GM12872 (cell line): ENCODE data around the gene ADAMTS2.

Experiments
- TF ChIP-seq, protein P1 (sequence below): IDR thresholded peaks from 3 replicates; pipeline ENCODE4 v1.5.1; 2011; ENCODE audit warnings: low read depth, mild to moderate bottlenecking, low read length, moderate library complexity; ENCODE audit not compliant: insufficient read depth

ADAMTS2 gene

GRCh38 chr5:179139111-179139935, 205.9 kb downstream of the ADAMTS2 start:
- TF ChIP-seq, protein P1, sequence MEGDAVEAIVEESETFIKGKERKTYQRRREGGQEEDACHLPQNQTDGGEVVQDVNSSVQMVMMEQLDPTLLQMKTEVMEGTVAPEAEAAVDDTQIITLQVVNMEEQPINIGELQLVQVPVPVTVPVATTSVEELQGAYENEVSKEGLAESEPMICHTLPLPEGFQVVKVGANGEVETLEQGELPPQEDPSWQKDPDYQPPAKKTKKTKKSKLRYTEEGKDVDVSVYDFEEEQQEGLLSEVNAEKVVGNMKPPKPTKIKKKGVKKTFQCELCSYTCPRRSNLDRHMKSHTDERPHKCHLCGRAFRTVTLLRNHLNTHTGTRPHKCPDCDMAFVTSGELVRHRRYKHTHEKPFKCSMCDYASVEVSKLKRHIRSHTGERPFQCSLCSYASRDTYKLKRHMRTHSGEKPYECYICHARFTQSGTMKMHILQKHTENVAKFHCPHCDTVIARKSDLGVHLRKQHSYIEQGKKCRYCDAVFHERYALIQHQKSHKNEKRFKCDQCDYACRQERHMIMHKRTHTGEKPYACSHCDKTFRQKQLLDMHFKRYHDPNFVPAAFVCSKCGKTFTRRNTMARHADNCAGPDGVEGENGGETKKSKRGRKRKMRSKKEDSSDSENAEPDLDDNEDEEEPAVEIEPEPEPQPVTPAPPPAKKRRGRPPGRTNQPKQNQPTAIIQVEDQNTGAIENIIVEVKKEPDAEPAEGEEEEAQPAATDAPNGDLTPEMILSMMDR, result no peak

- TF ChIP-seq, protein P1, result no peak
Observed at GRCh38 chr5:179138568-179138925, 206.7 kb downstream of the ADAMTS2 start.

- TF ChIP-seq, protein P1, result no peak
Observed at GRCh38 chr5:179137643-179138567, 207.4 kb downstream of the ADAMTS2 start.

DNA sequence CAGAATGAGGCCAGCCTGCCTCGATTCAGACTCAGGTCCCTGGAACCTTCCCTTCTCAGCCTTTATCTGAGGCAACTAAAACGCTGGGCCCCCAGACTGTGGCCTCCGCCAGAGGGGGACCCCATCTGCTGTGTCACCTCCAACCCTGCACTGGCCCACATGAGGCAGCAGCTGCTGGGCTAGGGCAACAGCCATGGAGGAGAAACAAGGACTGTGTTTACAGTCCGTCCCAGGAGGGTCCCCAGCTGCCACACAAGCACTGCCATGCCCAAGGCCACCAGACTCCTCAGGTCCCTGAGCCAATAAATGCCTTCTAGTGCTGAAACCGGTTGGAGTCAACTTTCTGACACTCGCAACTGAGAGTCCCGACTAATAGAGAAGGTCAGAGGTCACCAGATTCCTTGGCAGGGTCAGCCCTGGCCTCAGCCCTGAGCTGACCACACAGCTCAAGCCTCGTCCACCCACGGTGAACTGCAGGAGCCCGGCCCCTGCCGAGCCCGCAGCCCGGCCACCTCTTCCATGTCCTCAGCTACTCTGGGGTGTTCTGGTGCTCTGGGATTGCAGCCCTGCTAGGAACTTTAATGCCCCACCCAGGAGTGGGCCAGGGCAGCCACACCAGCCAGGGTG, 208.1 kb downstream of the ADAMTS2 start:
- TF ChIP-seq, protein P1, result no peak

- TF ChIP-seq, protein P1, result no peak
Observed at GRCh38 chr5:179135441-179136215, 209.6 kb downstream of the ADAMTS2 start.

- TF ChIP-seq, protein P1, result no peak
Observed at GRCh38 chr5:179135006-179135405, 210.3 kb downstream of the ADAMTS2 start.
